HL-60 (cell line): ENCODE data around the gene CSNK1A1L.

Experiments used
- CTCF ChIP-seq: IDR thresholded peaks from one replicate; pipeline ENCODE4 v1.5.1; 2011; ENCODE audit warnings: low read length, control low read depth, inconsistent platforms; ENCODE audit not compliant: insufficient read depth
- GABPA ChIP-seq: IDR thresholded peaks from 2 replicates; pipeline ENCODE4 v1.6.1; 2012; ENCODE audit warnings: low read depth
- POLR2AphosphoS5 ChIP-seq: IDR thresholded peaks from 2 replicates; pipeline ENCODE4 v1.6.1; 2012; ENCODE audit warnings: low read depth
- SPI1 ChIP-seq: IDR thresholded peaks from 2 replicates; pipeline ENCODE4 v1.6.1; 2012; ENCODE audit warnings: low read depth, mild to moderate bottlenecking, borderline replicate concordance
- TF ChIP-seq, protein P1 (sequence below): IDR thresholded peaks from 2 replicates; pipeline ENCODE4 v1.6.1; 2012; ENCODE audit warnings: low read depth; ENCODE audit not compliant: insufficient replicate concordance

- TF ChIP-seq CTCF: no peak
- TF ChIP-seq, protein P1, sequence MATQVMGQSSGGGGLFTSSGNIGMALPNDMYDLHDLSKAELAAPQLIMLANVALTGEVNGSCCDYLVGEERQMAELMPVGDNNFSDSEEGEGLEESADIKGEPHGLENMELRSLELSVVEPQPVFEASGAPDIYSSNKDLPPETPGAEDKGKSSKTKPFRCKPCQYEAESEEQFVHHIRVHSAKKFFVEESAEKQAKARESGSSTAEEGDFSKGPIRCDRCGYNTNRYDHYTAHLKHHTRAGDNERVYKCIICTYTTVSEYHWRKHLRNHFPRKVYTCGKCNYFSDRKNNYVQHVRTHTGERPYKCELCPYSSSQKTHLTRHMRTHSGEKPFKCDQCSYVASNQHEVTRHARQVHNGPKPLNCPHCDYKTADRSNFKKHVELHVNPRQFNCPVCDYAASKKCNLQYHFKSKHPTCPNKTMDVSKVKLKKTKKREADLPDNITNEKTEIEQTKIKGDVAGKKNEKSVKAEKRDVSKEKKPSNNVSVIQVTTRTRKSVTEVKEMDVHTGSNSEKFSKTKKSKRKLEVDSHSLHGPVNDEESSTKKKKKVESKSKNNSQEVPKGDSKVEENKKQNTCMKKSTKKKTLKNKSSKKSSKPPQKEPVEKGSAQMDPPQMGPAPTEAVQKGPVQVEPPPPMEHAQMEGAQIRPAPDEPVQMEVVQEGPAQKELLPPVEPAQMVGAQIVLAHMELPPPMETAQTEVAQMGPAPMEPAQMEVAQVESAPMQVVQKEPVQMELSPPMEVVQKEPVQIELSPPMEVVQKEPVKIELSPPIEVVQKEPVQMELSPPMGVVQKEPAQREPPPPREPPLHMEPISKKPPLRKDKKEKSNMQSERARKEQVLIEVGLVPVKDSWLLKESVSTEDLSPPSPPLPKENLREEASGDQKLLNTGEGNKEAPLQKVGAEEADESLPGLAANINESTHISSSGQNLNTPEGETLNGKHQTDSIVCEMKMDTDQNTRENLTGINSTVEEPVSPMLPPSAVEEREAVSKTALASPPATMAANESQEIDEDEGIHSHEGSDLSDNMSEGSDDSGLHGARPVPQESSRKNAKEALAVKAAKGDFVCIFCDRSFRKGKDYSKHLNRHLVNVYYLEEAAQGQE: no peak
- no peak for TF ChIP-seq POLR2AphosphoS5
- TF ChIP-seq SPI1: no peak
- TF ChIP-seq GABPA: no peak
Measured at GRCh38 chr13:37085606-37086005, 19.9 kb downstream of the CSNK1A1L start.
